Activated CD4-positive, alpha-beta T cell treated with anti-CD3 and anti-CD28 coated beads for 4 hours (primary cell): ENCODE data around the gene CCDC182.

Source experiments
- DNase-seq, 2 donors: peaks; one replicate each; pipeline ENCODE4 v3.0.0-alpha.2; 2020

The CCDC182 gene

GRCh38 chr17:57726838-57727237 is 18.3 kb downstream of the CCDC182 start:
- no peak for DNase-seq

GRCh38 chr17:57726213-57726790 is 18.8 kb downstream of the CCDC182 start:
- no peak for DNase-seq

- no peak for DNase-seq
Measured at GRCh38 chr17:57724729-57725125, 20.4 kb downstream of the CCDC182 start.

GRCh38 chr17:57724026-57724728 is 20.9 kb downstream of the CCDC182 start:
- no peak for DNase-seq

GRCh38 chr17:57723427-57724025 is 21.6 kb downstream of the CCDC182 start:
- DNase-seq = no peak

GRCh38 chr17:57722704-57723043 is 22.4 kb downstream of the CCDC182 start:
- no peak for DNase-seq

GRCh38 chr17:57721967-57722703 is 23.0 kb downstream of the CCDC182 start:
- no peak for DNase-seq

GRCh38 chr17:57720386-57721035 is 24.6 kb downstream of the CCDC182 start:
- no peak for DNase-seq

GRCh38 chr17:57718878-57719277 is 26.2 kb downstream of the CCDC182 start:
- no peak for DNase-seq

GRCh38 chr17:57715981-57716380 is 29.1 kb downstream of the CCDC182 start:
- no peak for DNase-seq

- no peak for DNase-seq
Measured at GRCh38 chr17:57714665-57715180, 30.4 kb downstream of the CCDC182 start.

GRCh38 chr17:57713140-57713539 is 32.0 kb downstream of the CCDC182 start:
- DNase-seq = no peak

- DNase-seq = no peak
Measured at GRCh38 chr17:57708410-57708809, 36.7 kb downstream of the CCDC182 start.

- DNase-seq = no peak
Measured at GRCh38 chr17:57707892-57708291, 37.2 kb downstream of the CCDC182 start.

GRCh38 chr17:57706761-57707160 is 38.3 kb downstream of the CCDC182 start:
- DNase-seq = no peak

- DNase-seq = no peak
Measured at GRCh38 chr17:57705921-57706695, 39.0 kb downstream of the CCDC182 start.

GRCh38 chr17:57704448-57704847 is 40.7 kb downstream of the CCDC182 start:
- DNase-seq = no peak

- DNase-seq = no peak
Measured at GRCh38 chr17:57703273-57703672, 41.8 kb downstream of the CCDC182 start.

- no peak for DNase-seq
Measured at GRCh38 chr17:57701124-57701523, 44.0 kb downstream of the CCDC182 start.

- DNase-seq = no peak
Measured at GRCh38 chr17:57699751-57700219, 45.3 kb downstream of the CCDC182 start.

GRCh38 chr17:57697891-57698711 is 47.0 kb downstream of the CCDC182 start:
- DNase-seq = no peak
